Suprapubic skin (tissue), 3 donors: Measurements from ENCODE around the gene SLC35E3.

ENCODE experiments used
- CTCF ChIP-seq, 2 donors: fragments of 200-600 bp in 1 of 2; fragments of 450-650 bp in 1 of 2; sonication (generic) in 1 of 2; IDR thresholded peaks; one replicate each; pipeline ENCODE4 v1.5.1; 2016 to 2019; ENCODE audit warnings: antibody characterized with exemption in 2 of 2, mild to moderate bottlenecking in 1 of 2, moderate library complexity in 1 of 2
- POLR2AphosphoS5 ChIP-seq, 3 donors: sonication (generic); formaldehyde crosslinking; IDR thresholded peaks; one replicate each; pipeline ENCODE4 v1.6.1; 2017; ENCODE audit warnings: antibody characterized with exemption in 3 of 3

- no peak for TF ChIP-seq CTCF (IDR thresholded peaks at IDR 0.05)
- TF ChIP-seq POLR2AphosphoS5 (IDR thresholded peaks at IDR 0.05) = no peak
Measured at GRCh38 chr12:68825569-68826217, 79.7 kb downstream of the SLC35E3 start.
